H1 (cell line): ENCODE data around the gene SPTBN1. TPM values are rescaled to one million over a fixed set of nuclear protein-coding genes. Genes with fewer than 3 reads are reported as not detected.

Experiments
- CTCF ChIA-PET: fragments of 300-600 bp; sonication (Branson Sonifier 250); formaldehyde crosslinking; loops from one replicate; lab custom pipeline; 2021; ENCODE audit not compliant: partially characterized antibody; lab: Charles Lee
- POLR2A ChIA-PET: fragments of 300-600 bp; sonication (Branson Sonifier 250); formaldehyde crosslinking; loops from one replicate; lab custom pipeline; 2021; ENCODE audit warnings: inconsistent platforms; ENCODE audit not compliant: partially characterized antibody; lab: Charles Lee
- DNase-seq, 2 experiments: peaks; one replicate each; pipeline versions ENCODE4 v3.0.0 to v3.0.0-alpha.2; 2010 to 2022; ENCODE audit warnings: low spot score in 2 of 2, low read depth in 1 of 2, mixed read lengths in 1 of 2
- FAIRE-seq: peaks from 2 replicates; lab custom pipeline; 2011; peaks lifted over from hg19 to GRCh38; lab: Jason Lieb, UNC
- H2AFZ ChIP-seq: 2 replicates; pipeline ENCODE4 v1.8.1; 2012; ENCODE audit warnings: low read length, inconsistent platforms
- H2AK5ac ChIP-seq: 2 replicates; pipeline ENCODE4 v1.6.1; 2013; ENCODE audit warnings: low read depth, low read length
- H2BK120ac ChIP-seq: replicated peaks from 2 replicates; pipeline ENCODE3; 2013; ENCODE audit warnings: low read depth, low read length, inconsistent platforms
- H2BK12ac ChIP-seq: 2 replicates; pipeline ENCODE4 v1.6.1; 2013; ENCODE audit warnings: low read depth, low read length
- H2BK15ac ChIP-seq: 2 replicates; pipeline ENCODE4 v1.6.1; 2013; ENCODE audit warnings: low read length
- H2BK20ac ChIP-seq: 2 replicates; pipeline ENCODE4 v1.6.1; 2013; ENCODE audit warnings: low read length
- H2BK5ac ChIP-seq: 2 replicates; pipeline ENCODE4 v1.6.1; 2013; ENCODE audit warnings: low read depth, low read length
- H3K14ac ChIP-seq: 2 replicates; pipeline ENCODE4 v1.6.1; 2013; ENCODE audit warnings: inconsistent platforms; ENCODE audit not compliant: insufficient read length
- H3K18ac ChIP-seq: 2 replicates; pipeline ENCODE4 v1.6.1; 2013; ENCODE audit warnings: low read length; ENCODE audit errors: extremely low read depth
- H3K23ac ChIP-seq: 2 replicates; pipeline ENCODE4 v1.6.1; 2013; ENCODE audit warnings: inconsistent platforms; ENCODE audit not compliant: insufficient read length
- H3K23me2 ChIP-seq: 2 replicates; pipeline ENCODE4 v1.6.1; 2013; ENCODE audit warnings: low read depth, low read length
- H3K27ac ChIP-seq: 2 replicates; pipeline ENCODE4 v1.6.1; 2011; ENCODE audit warnings: low read depth, low read length, inconsistent platforms
- H3K27me3 ChIP-seq, 4 experiments: replicated peaks in 1 of 4; 1 replicate in 1 of 4; 2 replicates in 3 of 4; pipeline versions ENCODE4 v1.6.1 to v1.8.1; 2011 to 2013; ENCODE audit warnings: low read length in 3 of 4, mild to moderate bottlenecking in 3 of 4, inconsistent platforms in 2 of 4, mixed read lengths in 2 of 4, moderate library complexity in 1 of 4; ENCODE audit not compliant: control insufficient read depth in 3 of 4, insufficient read depth in 3 of 4; ENCODE audit errors: extremely low read depth in 1 of 4
- H3K36me3 ChIP-seq, 4 experiments: 2 replicates each; pipeline versions ENCODE4 v1.6.1 to v1.8.1; 2011 to 2013; ENCODE audit warnings: mild to moderate bottlenecking in 4 of 4, low read length in 3 of 4, moderate library complexity in 2 of 4, control low read depth in 1 of 4, inconsistent platforms in 1 of 4; ENCODE audit not compliant: insufficient read depth in 4 of 4, control insufficient read depth in 2 of 4
- H3K4ac ChIP-seq: replicated peaks from 2 replicates; pipeline ENCODE3; 2013; ENCODE audit warnings: low read length, low read depth, mixed read lengths, inconsistent platforms; ENCODE audit not compliant: insufficient read length
- H3K4me1 ChIP-seq, 4 experiments: replicated peaks in 1 of 4; 1 replicate in 1 of 4; 2 replicates in 3 of 4; pipeline versions ENCODE4 v1.6.1 to v1.8.1; 2011 to 2013; ENCODE audit warnings: low read length in 3 of 4, inconsistent platforms in 2 of 4, mixed read lengths in 1 of 4; ENCODE audit not compliant: insufficient read depth in 4 of 4, control insufficient read depth in 3 of 4
- H3K4me2 ChIP-seq, 2 experiments: 2 replicates each; pipeline versions ENCODE4 v1.6.1 to v1.8.1; 2011 to 2013; ENCODE audit warnings: low read depth in 2 of 2, low read length in 2 of 2, control low read depth in 1 of 2, inconsistent platforms in 1 of 2, mild to moderate bottlenecking in 1 of 2; ENCODE audit not compliant: insufficient read depth in 1 of 2
- H3K4me3 ChIP-seq, 4 experiments: fragments of 200-600, 300-600 bp in 1 of 4; sonication (generic), shearing (Covaris generic), sonication (Bioruptor Twin) in 1 of 4; 2 replicates each; pipeline versions ENCODE4 v1.5.1 to v1.8.1; 2011 to 2016; ENCODE audit warnings: low read length in 4 of 4, low read depth in 3 of 4, control low read depth in 2 of 4, inconsistent platforms in 2 of 4, mild to moderate bottlenecking in 2 of 4, mixed read lengths in 1 of 4, moderate library complexity in 1 of 4; ENCODE audit not compliant: insufficient read depth in 2 of 4; ENCODE audit errors: extremely low read depth in 1 of 4
- H3K56ac ChIP-seq: replicated peaks from 2 replicates; pipeline ENCODE3; 2013; ENCODE audit warnings: low read depth, mild to moderate bottlenecking, mixed read lengths, low read length, inconsistent platforms; ENCODE audit not compliant: insufficient read length
- H3K79me1 ChIP-seq: 2 replicates; pipeline ENCODE4 v1.6.1; 2013; ENCODE audit warnings: low read depth, low read length, control low read depth
- H3K79me2 ChIP-seq, 2 experiments: 2 replicates each; pipeline versions ENCODE4 v1.6.1 to v1.8.1; 2012 to 2013; ENCODE audit warnings: low read length in 2 of 2, mild to moderate bottlenecking in 2 of 2, inconsistent platforms in 1 of 2; ENCODE audit not compliant: insufficient read depth in 2 of 2, control insufficient read depth in 1 of 2
- H3K9ac ChIP-seq, 4 experiments: replicated peaks in 1 of 4; 1 replicate in 1 of 4; 2 replicates in 3 of 4; pipeline versions ENCODE4 v1.6.1 to v1.8.1; 2011 to 2013; ENCODE audit warnings: low read depth in 3 of 4, low read length in 3 of 4, control low read depth in 2 of 4, mild to moderate bottlenecking in 2 of 4, moderate library complexity in 2 of 4, inconsistent platforms in 1 of 4; ENCODE audit errors: extremely low read depth in 1 of 4
- H3K9me3 ChIP-seq, 2 experiments: 2 replicates each; pipeline versions ENCODE4 v1.6.1 to v1.8.1; 2012 to 2013; ENCODE audit warnings: mild to moderate bottlenecking in 2 of 2, moderate library complexity in 2 of 2, control low read depth in 1 of 2, inconsistent platforms in 1 of 2, low read depth in 1 of 2, low read length in 1 of 2, mixed read lengths in 1 of 2; ENCODE audit not compliant: insufficient read depth in 2 of 2
- H4K20me1 ChIP-seq, 2 experiments: replicated peaks in 1 of 2; 2 replicates each; pipeline versions ENCODE3 to v1.8.1; 2011 to 2013; ENCODE audit warnings: inconsistent platforms in 2 of 2, low read length in 2 of 2, mild to moderate bottlenecking in 1 of 2; ENCODE audit not compliant: insufficient read depth in 2 of 2, control insufficient read depth in 1 of 2
- H4K5ac ChIP-seq: 2 replicates; pipeline ENCODE4 v1.6.1; 2013; ENCODE audit warnings: low read length, low read depth, mixed read lengths, inconsistent platforms; ENCODE audit not compliant: insufficient read length
- H4K8ac ChIP-seq: 2 replicates; pipeline ENCODE4 v1.8.0; 2013; ENCODE audit warnings: mild to moderate bottlenecking, moderate library complexity, low read length, inconsistent platforms; ENCODE audit not compliant: insufficient read depth; ENCODE audit errors: extremely low read depth
- H4K91ac ChIP-seq: replicated peaks from 2 replicates; pipeline ENCODE3; 2013; ENCODE audit warnings: low read length, mixed read lengths, inconsistent platforms; ENCODE audit not compliant: insufficient read length
- CHD1 ChIP-seq: IDR thresholded peaks from 2 replicates; pipeline ENCODE4 v1.6.1; 2012; ENCODE audit warnings: low read depth, low read length, improper control_type of control experiment
- GABPA ChIP-seq: IDR thresholded peaks from 2 replicates; pipeline ENCODE4 v1.6.1; 2011; ENCODE audit warnings: mild to moderate bottlenecking, low read length, moderate library complexity, borderline replicate concordance; ENCODE audit not compliant: insufficient read depth
- JUN ChIP-seq: IDR thresholded peaks from 2 replicates; pipeline ENCODE4 v1.6.1; 2011; ENCODE audit warnings: low read depth, mild to moderate bottlenecking, improper control_type of control experiment, low read length
- RAD21 ChIP-seq, 2 experiments: IDR thresholded peaks in 1 of 2; conservative IDR thresholded peaks in 1 of 2; 2 replicates each; pipeline ENCODE4 v1.6.1; 2011; ENCODE audit warnings: low read depth in 2 of 2, low read length in 2 of 2, improper control_type of control experiment in 1 of 2, inconsistent platforms in 1 of 2, mild to moderate bottlenecking in 1 of 2, moderate library complexity in 1 of 2
- SIRT6 ChIP-seq: IDR thresholded peaks from one replicate; pipeline ENCODE4 v1.7.1; 2012; ENCODE audit warnings: low read length, inconsistent platforms
- SUZ12 ChIP-seq: fragments of 200-600 bp; sonication (generic); IDR thresholded peaks from 2 replicates; pipeline ENCODE4 v1.6.1; 2012; ENCODE audit warnings: mild to moderate bottlenecking, inconsistent platforms, low read length, moderate library complexity, mixed read lengths
- WGBS, 2 experiments: shearing (Covaris generic) in 1 of 2; methylation state at CpG; one replicate each; pipeline versions ENCODE4 v1.1.6 to v1.1.7; 2013 to 2015; ENCODE audit warnings: low lambda C conversion rate in 2 of 2, mixed read lengths in 2 of 2, inconsistent platforms in 1 of 2, low coverage in 1 of 2, missing lambda C conversion rate in 1 of 2; ENCODE audit not compliant: insufficient replicate concordance in 2 of 2, insufficient coverage in 1 of 2, insufficient read length in 1 of 2; ENCODE audit errors: extremely low coverage in 1 of 2, missing lambda C conversion rate in 1 of 2; 5-methylcytosine and 5-hydroxymethylcytosine counted together
- polyA plus RNA-seq, 7 experiments: library from polyadenylated mRNA; depleted of rRNA in 3 of 7; stranded (reverse) in 5 of 7; unstranded in 2 of 7; fragments of >200 nt in 5 of 7; fragments of 200-250 nt in 2 of 7; gene quantifications; 1 replicate in 5 of 7; 2 replicates in 1 of 7; 4 replicates in 1 of 7; pipeline versions ENCODE4 v1.2.1 to v1.2.3, GENCODE V29; 2011 to 2013; ENCODE audit warnings: missing spikeins in 2 of 7, mixed read lengths in 2 of 7
- total RNA-seq: library from RNA; stranded (reverse); fragmentation: NEBNext Ultra II Directional; extraction: Animal tissue kit (Norgen Biotek cat#: 25700); gene quantifications from 2 replicates; pipeline ENCODE4 v1.2.1, GENCODE V29; 2021

Gene SPTBN1
- total and polyA plus RNA-seq, 2 of the 8 experiments (the other 6 are each of a cell fraction or from before 2014, with no cell fraction given), result 31.8 to 180 TPM

DNA sequence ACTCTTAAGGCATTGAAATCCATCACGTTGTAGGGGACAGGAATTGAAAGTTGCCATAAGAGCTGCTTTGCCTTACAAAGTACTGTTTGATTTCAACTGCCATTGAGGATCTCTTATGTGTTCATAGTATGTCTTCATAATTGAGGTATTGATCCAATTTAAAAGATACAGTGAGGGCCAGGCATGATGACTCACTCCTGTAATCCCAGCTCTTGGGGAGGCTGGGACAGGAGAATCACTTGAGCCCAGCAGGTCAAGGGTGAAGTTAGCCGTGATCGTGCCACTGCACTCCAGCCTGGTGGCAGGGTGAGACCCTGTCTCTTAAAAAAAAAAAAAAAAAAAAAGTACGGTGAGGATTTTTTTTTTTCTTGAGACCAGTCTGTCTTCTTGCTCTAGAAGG lies 175.6 kb downstream of the SPTBN1 start:
- Histone ChIP-seq H3K4ac (no peak overlapping the region), H2BK15ac (no peak overlapping the region), H3K4me1 (peaks cover 0 to 3% (median 0%) of the 10 kb centered on the region in 4 experiments; a peak in 1 of 7 replicates), H3K14ac (no peak overlapping the region), H2BK120ac (no peak overlapping the region), H3K23ac (no peak overlapping the region), H3K23me2 (no peaks in the 10 kb centered on the region), H3K79me1 (peaks cover 2% of the 10 kb centered on the region; the same call in 1 of the 2 replicates), H3K36me3 (peaks cover 33 to 89% (median 69%) of the 10 kb centered on the region in 4 experiments), H3K4me3 (no peak overlapping the region), H2BK12ac (no peak overlapping the region), H2AFZ (no peak overlapping the region), H2BK20ac (no peak overlapping the region), H3K4me2 (no peak overlapping the region), H3K9ac (no peak overlapping the region), H3K56ac (no peak overlapping the region), H4K5ac (no peak overlapping the region), H3K27me3 (no peaks in the 10 kb centered on the region), H3K18ac (no peak overlapping the region), H4K8ac (no peak overlapping the region), H2AK5ac (no peak overlapping the region), H3K79me2 (no peaks in the 10 kb centered on the region), H4K20me1 (peaks cover 2 to 11% of the 10 kb centered on the region in 2 experiments), H4K91ac (no peak overlapping the region), H2BK5ac (no peak overlapping the region), H3K27ac (no peak overlapping the region), H3K9me3 (no peaks in the 10 kb centered on the region)
- WGBS, 2 experiments, result 94% methylated on average over 3 of the region's 4 CpGs; no CpG with 5 or more reads in 1 of the 2 experiments
- DNase-seq (no peak), FAIRE-seq (no peak)
- TF ChIP-seq CHD1 (no peak), SUZ12 (no peak), JUN (no peak), GABPA (no peak), RAD21 (IDR thresholded peaks at IDR 0.05 in 1 of 2, conservative IDR thresholded peaks at IDR 0.05 in 1 of 2; ENCODE audit: low read depth in 2 of 2, low read length in 2 of 2) (no peak), SIRT6 (no peak)
- POLR2A ChIA-PET, result interaction anchor here (0.5 kb wide), 1 partner anchor 982 kb away, joined by 3 read pairs; no protein-coding TSS in a partner anchor
- CTCF ChIA-PET, result interaction anchor here (0.6 to 1.5 kb wide), 6 partner anchors 12 to 524 kb away, joined by 3 to 6 read pairs (median 4); no protein-coding TSS in a partner anchor
